GM10847 (cell line): ENCODE measurements around the gene FARP1.

Experiments used
- POLR2A ChIP-seq: IDR thresholded peaks from 2 replicates; pipeline ENCODE4 v1.6.1; 2011; ENCODE audit not compliant: insufficient read length; ENCODE audit errors: extremely low read depth

Gene FARP1

DNA sequence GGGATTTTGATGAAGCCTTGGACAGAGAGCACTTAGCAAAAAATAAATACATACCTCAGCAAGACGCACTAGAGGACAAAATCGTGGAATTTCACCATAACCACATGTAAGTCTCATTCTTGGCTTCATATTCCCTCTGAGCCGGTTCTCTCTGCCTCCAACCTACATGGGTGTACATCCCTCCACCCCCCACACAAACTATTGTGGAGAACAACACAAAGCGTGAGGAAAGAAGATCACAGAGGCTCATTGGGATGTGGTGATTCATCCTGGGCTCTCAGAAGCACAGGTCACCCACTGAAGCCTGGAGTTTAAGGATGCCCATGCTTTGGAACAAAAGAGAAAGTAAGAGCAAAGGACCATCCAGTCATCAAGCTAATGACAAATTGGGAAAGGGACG is 241.8 kb downstream of the FARP1 start:
- no peak for TF ChIP-seq POLR2A

DNA sequence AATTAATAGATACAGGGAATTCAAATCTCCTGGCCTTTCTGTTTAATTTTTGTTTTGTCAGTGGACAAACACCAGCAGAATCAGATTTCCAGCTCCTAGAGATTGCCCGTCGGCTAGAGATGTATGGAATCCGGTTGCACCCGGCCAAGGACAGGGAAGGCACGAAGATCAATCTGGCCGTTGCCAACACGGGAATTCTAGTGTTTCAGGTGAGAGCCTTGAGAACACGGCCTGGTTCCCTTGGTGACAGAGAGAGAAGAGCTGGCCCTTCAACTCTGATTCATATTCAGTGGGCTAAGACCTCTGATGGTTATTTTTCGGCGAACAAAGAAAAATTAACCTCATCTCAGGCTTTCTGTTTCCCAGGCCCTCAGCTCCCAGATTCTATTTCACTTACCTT is 242.7 kb downstream of the FARP1 start:
- TF ChIP-seq POLR2A, result no peak

DNA sequence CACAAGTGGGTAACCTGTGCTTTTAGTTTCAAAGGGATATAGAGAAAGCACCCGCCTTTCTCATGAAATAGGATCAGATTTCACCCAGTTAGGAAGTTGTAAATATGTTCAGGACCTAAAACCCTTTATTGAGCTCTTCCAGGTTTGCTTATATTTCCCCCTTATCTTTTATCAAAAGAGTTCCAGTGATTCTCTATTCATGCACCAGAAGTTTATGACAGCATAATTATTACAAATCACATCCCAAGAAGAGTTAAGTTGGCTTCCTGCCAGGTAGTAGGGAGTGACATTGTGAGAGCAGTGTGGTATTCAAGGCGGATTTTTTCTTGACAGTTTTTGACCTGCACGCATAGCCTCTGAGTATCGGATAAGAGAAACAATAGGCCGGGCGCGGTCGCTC is 243.7 kb downstream of the FARP1 start:
- TF ChIP-seq POLR2A, result no peak

DNA sequence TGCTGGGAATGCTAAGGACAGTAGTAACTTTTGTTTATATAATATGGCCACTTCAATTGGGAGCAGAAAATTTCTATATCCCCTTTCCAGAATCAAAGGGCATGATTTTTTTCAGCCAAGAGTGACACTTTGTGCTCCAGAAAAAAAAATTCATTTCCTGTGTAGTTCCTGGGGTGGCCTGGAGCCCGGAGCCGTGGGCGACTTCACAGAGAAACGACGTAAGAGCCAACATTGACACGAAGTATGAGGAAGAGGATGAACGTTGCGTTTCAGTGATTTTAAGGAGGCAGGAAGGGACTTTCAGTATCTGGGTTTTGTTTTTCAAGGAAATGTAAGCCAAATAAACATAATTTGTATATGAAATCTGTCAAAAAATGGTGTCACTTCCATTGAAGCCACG is 246.4 kb downstream of the FARP1 start:
- no peak for TF ChIP-seq POLR2A

DNA sequence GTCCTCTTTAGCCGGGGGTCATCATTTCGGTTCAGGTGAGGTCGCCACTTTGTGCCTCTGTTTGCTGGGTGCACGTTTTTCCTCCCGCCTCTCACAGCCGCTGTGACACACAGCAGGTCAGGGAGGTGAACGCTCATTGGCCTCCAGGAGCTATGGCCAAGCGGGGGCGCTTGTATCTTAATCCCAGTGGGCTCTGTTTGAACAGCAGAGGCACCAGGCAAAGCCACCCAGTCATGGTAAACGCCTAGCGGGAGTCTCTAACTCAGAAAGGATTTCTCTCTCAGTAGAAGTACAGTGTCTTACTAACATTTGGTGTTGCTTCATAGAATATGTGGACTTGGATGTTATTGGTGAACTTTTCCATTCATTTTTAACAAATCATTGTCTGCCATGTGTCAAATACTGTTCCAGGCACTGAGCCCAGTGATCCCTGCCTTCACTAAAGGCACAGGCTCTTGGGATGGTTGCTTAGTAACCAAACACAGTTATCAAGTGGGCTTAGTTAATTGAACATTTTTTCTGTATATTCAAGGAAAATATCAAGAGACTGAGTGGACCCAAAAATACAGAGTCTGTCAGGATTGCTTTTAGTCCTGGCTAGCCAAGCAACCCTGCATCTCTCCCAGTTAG is 247.3 kb downstream of the FARP1 start:
- no peak for TF ChIP-seq POLR2A

DNA sequence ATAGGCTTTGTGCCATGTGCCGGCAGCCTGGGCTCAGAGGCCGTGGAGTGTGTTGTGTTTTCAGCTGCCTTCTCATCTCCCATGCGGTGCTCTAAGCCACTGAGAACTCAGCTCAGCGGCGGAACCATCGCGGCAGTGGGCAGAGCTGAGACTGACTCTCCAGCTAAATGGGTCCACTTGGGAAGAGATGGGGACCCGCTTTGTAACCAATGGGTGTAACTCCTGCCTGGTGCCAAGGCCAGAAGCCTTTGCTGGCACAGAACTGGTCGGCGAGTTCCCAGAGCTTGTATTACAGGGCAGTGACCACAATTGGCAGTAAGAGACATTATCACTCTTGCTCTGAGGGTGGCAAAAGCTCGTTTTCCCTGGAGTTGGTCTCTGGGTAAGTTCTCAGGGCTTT is 251.0 kb downstream of the FARP1 start:
- no peak for TF ChIP-seq POLR2A

DNA sequence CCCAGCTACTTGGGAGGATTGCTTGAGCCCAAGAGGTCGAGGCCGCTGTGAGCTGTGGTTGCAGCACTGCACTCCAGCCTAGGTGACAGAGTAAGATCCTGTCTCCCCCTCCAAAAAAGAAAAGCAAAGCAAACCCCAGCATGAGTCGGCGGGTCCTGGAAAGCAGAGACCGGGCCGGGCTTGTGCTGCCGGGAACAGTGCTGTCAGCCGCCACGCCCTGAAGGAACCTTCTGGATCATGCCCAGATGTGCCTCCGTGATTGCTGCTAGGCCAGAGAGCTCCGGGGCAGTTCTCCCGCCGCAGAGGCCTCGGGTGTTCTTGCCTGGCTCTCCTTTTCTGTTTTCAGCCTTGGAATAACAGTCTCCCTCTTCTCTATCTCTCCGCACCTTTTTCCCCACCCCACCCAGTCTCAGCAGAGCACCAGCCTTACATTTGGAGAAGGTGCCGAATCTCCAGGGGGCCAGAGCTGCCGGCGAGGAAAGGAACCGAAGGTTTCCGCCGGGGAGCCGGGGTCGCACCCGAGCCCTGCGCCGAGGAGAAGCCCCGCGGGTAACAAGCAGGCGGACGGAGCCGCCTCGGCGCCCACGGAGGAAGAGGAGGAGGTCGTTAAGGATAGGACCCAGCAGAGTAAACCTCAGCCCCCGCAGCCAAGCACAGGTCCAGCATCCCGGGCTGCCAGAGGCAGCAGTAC is 252.1 kb downstream of the FARP1 start:
- no peak for TF ChIP-seq POLR2A

DNA sequence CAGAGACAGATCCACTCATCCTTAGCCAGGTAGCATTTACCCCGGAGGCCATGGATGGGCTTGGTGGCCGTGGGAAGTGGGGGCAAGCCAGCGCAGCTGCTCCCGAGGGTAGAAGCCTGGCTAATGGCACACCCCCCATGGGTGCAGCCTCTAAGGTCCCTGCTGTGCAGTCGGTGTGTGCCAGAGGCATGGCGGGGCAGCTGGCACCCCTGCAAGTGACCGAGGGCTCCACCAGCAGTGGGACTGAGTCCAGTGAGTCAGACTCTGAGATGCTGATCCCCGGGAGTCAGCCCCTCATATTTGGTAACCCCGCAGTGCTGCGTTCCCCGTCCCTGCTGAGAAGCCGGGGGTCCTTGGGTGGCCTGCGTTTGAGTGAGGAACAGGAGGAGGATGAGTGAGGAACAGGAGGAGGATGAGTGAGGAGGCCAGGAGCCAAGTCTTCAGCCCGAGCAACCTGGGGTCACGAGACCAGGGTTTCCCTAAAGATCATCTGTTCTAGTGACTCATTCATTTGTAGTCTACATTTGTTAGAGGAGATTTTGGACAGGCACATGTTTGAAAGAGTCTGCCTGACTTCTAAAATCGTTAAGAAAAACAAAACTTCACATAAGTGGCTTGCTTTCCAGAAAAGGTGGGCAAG is 253.3 kb downstream of the FARP1 start:
- TF ChIP-seq POLR2A, result no peak

DNA sequence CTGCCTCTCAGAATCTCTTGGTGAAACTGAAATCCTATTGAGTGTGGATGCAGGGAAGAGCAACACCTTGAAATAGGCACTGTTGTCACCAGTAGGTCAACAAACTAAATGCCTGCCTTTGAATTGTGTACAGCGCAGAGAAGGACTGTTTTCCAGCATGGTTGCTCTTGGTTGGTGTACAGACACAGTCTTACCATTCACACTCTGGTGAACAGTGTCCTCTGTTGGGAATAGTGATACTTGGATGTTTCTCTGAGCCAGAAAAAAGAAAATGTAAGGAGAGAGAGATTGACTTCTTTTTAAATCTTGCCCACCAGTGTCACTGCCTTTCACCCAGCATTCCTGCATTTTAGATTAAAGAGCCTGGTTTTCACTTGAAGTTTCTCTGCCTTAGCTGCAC is 254.3 kb downstream of the FARP1 start:
- TF ChIP-seq POLR2A, result no peak

DNA sequence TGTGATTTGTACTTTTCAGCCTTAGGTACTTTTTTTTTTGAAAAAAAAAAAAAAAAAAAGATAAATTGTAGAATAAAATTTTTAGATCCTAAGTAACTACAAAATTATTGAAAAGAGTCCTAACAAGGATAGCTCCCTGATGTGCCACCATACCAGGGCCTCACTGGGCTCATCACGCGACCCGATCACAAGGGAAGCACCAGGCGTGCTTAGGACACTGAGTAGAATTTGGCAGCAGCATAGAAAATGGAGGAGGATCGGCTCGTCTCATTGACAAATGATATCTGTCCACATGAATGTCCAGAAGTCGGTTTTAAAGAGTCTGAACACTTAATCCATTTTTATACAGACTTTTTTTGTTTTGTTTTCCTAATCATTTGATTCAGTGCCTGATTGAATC is 255.0 kb downstream of the FARP1 start:
- no peak for TF ChIP-seq POLR2A

DNA sequence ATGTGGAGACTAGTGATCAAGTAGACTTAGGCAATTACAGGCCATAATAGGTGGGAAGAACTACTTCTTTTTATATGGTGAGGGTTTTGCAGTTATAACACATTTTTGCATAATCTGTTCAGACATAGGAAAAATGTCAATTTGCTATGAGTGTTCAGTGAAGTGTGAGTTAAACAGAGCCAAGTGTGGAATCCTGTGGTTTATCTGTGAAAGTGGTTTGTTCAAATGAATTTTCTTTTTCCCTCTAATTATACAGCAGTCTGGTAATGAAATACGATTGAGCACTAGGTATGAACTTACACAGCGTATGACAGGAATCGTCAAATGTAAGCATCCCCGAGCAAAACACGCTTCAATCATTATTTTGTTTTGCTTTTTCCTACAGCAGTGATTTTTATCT is 255.7 kb downstream of the FARP1 start:
- no peak for TF ChIP-seq POLR2A

DNA sequence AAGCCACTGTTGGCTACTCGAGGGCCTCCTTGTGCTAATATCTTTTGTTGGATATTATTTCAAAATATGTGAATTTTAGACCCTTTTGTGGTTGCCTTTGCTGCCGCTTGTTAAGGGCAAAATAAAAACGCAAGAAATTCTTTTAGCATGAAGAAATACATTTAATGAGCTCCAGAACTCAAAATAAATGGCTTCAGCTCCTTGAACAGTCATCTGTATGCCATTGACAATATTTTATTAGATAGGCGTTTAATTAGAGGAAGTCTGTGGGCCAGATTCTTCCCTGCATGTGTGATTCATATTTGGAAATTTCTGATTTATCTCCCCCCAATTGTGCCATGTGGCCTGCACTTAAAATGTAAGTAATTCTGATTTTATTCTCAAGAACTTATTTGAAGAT is 256.9 kb downstream of the FARP1 start:
- no peak for TF ChIP-seq POLR2A

DNA sequence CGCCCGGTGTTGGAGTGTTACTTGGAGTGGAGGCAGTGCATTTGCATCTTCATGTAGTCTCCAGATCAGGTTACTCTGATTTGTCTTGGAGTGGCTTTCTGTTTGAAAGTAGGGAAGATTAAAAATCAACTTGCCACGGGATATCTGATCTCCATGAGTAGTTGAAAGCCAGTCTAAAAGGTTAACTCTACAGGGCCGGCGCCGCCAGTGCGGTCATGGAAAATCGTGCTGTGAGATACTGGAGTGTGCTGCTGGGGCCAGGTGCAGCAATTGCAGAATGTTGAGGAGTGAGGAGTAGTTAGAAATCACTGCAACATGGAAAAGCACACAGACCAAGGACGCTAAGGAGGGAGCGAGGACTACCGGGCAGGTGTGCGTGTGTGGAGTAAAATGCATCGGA is 259.0 kb downstream of the FARP1 start:
- no peak for TF ChIP-seq POLR2A

DNA sequence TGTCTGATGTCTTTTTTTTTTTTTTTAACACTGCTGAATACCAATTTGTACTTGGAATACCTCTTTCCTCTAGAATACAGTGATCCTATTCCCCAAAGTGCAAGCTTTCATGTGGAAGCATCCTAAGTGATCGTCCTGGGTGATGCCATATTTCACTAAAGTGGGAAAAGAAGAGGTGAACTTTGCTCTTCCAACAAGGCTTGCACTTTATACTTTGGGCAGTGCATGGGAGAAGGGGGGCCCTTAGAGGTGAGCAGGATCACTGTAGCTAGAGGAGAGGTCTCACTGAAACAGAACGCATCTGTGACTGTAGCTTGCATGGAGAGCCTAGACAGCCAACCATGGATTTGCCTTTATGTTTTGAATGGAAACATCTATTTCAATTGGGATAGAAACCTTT is 260.2 kb downstream of the FARP1 start:
- TF ChIP-seq POLR2A, result no peak

DNA sequence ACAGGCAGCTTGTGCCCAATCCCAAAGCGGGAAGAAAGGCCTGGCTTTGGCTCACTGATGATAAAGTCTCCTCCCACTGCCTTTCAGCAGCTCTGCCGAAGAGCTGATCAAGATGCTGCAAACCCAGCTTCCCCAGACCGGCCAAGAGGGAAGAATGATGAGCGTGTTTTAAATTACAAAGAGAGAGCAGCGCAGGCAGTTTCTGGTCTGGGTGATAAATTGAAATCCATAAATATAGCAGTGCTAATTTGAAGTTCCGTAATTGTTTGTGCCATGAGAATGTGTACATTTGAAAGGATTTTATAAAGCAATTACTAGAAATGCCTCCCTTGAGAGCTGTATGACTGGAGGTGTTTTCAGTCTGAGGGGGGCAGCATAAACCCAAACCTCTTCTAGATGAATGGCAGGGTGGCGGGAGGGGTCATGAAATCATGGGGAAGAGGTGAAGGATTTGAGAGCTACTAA is 262.2 kb downstream of the FARP1 start:
- TF ChIP-seq POLR2A, result no peak

DNA sequence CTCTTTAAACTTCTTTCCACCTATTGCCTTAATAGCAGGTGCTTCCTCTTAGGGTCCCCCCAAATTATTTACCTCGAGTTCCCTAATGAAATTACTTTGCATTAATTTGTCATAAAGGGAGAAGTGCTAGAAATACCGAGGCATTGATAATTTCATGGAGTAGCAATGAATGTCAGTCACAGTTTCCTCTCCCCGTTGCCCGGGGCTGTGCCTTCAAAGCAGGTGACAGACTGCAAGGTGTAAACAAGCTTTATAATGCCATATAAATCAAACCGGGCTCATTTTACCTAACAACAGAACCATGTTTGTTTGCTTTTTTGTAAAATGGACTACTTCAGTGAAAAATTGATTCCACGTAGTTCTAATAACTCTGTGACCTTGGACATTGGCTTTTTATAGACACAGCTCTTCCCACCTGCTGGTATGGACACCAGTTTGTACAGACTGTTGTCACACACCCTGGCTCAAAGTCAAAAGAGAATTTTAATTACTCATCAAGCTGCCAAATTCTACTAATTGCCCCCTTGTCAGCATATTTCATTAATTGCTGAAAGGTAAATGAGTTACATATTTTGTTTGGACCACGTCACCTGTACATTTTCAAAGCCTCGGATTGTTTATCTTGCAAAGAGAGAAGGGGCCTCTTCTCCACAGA is 262.9 kb downstream of the FARP1 start:
- no peak for TF ChIP-seq POLR2A

DNA sequence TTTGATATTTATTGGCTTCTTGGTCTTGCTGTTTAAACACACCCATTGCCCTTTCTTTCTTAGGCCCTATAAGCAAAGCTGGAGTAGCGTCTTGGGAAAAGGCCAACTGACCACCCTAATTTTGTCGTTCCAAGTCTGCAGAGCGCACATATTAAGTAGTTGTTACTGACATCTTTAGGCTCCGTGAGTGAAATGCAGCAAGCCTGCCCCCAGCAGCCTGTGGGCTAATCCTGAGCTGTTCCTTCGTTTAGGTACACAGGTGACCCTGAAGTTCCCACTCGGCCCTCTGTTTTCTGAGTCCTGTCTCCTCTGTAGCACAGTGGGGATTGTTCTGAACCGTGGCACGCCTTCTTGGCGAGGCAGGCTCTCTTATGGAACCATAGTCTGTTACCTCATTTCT is 263.5 kb downstream of the FARP1 start:
- TF ChIP-seq POLR2A, result no peak

DNA sequence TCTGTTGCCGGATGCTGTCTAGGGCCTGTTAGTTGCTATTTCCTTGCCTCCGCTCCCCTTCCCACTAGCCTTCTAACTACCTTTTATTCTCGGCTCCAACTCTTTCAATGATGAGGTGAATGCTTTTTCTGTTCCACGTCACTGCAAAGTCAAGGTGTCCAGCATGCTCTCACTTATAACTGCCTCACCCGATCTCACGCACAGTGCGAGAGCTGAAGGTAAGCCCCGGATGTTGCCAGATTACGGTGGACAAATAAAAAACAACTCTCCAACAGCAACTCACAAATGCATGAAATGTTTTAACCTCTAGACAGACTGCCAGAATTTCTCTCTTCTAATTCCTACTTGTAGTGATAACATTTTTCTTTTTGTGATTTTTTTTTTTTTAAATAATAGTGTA is 264.1 kb downstream of the FARP1 start:
- TF ChIP-seq POLR2A, result no peak
